CD4-positive, alpha-beta T cell treated with Interferon alpha-2 for 1 hour (primary cell): ENCODE data around the gene ZFP36L2.
A peak's percentile ranks its signal among the peaks of the same experiment; 100 is the strongest.

Source experiments
- DNase-seq, 2 donors: peaks; one replicate each; pipeline ENCODE4 v3.0.0-alpha.2; 2020 to 2022

Gene ZFP36L2

GRCh38 chr2:43226558-43226954, at the start of gene ZFP36L2:
TSS of gene ZFP36L2 (minus strand) at chr2:43226606. CDS start at chr2:43226315, 291 bp downstream.
- peak; percentile 96 to 97 for DNase-seq

GRCh38 chr2:43274721-43275120, 48.3 kb upstream of the ZFP36L2 start:
- DNase-seq: no peak

- DNase-seq: no peak
Measured at GRCh38 chr2:43274055-43274454, 47.6 kb upstream of the ZFP36L2 start.

DNA sequence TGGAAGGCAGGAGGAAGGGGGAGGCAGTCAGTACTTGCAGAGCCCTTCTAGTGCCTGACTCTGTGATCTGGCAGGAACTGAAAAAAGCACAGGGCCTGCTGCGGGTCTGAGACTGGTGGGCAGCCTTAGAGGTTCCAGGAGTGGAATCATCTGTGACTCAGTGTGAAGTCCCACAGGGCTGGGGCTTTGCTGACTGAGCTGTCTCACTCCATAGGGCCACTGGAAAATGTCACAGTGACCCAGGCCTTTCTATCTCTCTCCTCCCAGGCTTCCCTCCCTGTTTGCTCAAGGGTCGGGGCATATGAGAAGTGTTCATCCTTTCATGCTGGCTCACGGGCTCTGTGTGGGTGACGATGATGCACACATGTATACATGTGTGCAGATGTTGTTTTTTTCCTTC, 47.1 kb upstream of the ZFP36L2 start:
- DNase-seq: no peak

GRCh38 chr2:43270930-43271615, 44.7 kb upstream of the ZFP36L2 start:
- DNase-seq: no peak

DNA sequence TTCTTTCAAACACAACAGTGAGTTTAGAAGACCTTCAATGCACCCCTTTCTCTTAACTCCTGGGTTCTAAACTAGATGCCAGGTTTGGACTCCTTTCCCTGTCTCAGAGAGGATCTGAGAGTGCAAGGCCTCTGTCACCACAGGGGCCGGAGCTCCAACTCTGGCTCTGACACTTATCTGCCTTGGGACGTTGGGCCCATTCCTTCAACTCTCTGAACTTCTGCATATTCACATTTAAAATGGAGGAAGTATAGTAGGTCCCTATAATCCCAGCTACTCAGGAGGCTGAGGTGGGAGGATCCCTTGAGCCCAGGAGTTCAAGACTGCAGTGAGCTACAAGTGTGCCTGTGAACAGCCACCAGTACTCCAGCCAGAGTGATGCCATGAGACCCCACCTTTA, 44.1 kb upstream of the ZFP36L2 start:
- no peak for DNase-seq

DNA sequence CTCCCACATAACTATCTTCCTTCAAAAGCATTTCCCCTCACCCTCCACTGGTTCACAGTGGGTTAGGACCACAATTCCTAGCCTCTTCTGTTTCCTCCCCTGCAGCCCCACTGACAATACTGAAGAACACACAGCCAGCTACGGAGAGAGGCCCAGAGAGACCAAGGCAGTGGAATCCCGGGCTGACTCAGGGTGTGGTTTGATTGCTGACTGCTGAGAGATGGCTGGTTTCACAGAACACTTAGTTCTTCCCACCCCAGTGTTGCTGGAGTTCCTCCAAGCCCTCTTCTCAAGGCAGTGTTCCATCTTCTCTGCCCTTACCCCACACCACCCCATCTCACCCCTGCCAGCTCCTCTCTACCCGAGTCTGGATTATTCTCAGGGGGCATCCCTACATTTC, 43.3 kb upstream of the ZFP36L2 start:
- no peak for DNase-seq

DNA sequence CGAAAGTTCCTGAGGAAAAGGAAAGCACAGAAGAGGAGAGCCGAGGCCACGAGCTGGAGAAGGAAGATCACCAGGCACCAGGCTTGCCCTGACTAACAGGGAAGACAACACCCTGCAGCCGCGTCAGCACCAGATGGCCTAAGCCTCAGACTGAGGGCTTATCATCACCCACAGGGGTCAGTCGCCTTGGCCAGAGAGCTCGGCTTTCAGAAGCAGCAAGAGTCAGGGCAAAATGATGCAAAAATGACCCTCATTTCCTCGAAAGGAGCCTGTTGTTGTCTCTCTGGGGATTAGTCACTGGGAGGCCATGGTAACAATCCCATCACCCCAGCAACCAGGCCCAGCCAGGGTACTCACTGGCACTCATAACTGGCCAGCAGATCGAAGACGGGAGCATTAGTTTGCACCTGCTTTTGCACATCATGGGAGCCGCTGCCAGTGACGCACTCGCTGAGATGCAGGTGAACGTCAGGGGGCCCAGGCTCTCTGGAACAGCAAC, 42.7 kb upstream of the ZFP36L2 start:
- peak in 1 of 2 donors; percentile 46 for DNase-seq

GRCh38 chr2:43268066-43268953, 41.9 kb upstream of the ZFP36L2 start:
- no peak for DNase-seq

DNA sequence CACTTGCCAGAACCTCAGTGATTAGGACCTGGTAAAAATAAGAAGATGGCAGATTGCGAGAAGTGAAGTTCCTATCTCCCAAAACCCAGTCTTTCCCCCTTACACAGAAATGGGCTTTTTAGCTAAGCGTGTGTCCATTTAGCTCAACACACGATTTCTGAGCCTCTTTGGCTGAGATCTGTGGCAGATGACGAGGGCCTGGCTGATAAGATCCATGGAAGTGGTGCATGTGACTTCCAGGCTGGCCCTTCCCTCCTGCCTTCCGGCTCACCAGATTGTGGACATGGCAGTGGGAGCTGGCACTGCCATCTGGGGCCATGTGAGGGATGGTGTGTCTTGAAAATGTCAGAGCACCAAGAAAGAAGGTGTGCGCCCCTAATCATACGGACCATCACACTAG, 41.0 kb upstream of the ZFP36L2 start:
- DNase-seq: no peak

GRCh38 chr2:43266711-43267111, 40.3 kb upstream of the ZFP36L2 start:
- DNase-seq: peak in 1 of 2 donors; percentile 18

DNA sequence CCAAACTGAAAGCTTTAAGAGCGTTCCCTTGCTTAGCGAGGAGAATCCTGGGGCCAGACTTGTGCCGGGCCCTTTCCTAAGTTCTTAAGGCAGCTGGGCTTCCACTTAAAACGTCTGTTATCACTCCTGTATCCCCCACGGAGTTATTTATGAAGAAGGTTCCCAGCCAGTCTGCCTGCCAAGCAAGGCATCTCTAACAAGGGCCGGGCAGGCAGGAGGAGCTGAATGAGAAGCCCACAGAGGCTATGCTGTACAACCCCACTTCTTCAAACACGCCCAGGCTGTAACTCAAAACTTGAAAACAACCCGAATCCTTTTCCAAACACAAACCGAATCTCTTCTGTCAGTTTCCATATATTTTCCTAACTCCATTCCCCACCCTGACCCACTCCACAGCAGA, 39.0 kb upstream of the ZFP36L2 start:
- DNase-seq: no peak

GRCh38 chr2:43265001-43265400, 38.6 kb upstream of the ZFP36L2 start:
- DNase-seq: no peak

GRCh38 chr2:43262951-43263350, 36.5 kb upstream of the ZFP36L2 start:
- DNase-seq: no peak

GRCh38 chr2:43262239-43262638, 35.8 kb upstream of the ZFP36L2 start:
- DNase-seq: no peak

DNA sequence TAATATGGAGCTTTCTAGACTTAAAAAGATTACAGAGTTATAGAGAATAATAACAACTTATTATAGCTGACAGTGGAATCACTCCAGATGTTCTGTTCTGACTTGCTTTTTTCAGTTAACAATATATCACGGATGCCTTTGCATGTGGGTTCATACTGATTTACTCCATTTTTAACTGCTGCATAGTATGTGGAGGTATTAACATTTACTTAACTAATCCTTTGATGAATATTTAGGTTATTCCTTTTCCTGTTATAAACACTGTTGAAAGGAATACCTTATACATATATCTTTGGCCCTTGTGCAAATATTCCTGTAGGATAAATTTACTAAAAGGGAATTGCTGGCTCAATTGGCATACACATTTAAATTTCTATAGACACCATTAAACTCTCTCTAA, 33.1 kb upstream of the ZFP36L2 start:
- no peak for DNase-seq

DNA sequence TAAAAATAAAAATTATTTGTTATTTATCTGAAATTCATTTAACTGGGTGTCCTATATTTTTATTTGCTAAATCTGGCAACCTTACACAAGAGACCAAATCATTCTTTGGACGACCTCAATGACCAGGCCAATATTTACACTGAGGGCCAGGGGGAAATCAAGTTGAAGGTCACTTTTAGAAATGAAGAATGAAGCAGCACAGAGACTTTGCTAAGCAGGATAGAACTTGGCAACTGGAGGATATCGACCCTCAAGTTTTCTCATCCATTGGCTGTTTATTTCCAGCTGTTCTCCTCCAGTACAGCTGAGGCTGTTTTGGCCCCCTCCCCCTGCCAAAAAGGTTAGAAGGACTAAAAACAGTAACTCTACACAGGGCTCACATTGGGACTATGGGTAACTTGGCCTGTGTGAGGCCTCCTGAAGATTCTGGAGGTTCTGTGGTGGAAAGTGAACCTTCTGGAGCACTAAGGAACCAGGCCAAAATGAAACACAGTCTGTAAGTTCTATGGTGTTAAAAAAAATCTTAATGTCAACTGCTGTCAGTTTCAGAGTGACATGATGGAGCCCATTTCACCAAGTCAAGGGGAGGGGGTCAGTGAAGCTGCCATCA, 32.2 kb upstream of the ZFP36L2 start:
- no peak for DNase-seq

- no peak for DNase-seq
Measured at GRCh38 chr2:43255296-43255910, 29.0 kb upstream of the ZFP36L2 start.

DNA sequence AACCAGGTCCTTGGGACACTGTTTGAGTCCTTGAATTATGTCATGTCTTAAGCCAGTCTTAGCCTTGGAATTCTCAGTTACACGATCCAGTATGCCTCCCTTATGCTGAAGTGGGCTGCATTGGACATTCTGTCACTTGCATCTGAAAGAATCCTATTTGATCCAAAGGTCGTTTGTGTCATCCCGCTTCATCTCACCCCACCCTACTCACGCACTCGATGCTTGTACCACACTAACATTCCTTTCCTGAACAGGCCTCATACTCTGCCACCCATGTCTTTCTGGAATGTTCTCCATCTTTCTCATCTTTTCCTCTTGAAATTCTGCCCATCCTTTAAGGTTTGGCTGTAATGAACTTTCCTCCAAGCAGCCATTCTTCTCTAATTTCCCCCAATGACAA, 27.9 kb upstream of the ZFP36L2 start:
- DNase-seq: no peak

- no peak for DNase-seq
Measured at GRCh38 chr2:43251171-43251731, 24.8 kb upstream of the ZFP36L2 start.

DNA sequence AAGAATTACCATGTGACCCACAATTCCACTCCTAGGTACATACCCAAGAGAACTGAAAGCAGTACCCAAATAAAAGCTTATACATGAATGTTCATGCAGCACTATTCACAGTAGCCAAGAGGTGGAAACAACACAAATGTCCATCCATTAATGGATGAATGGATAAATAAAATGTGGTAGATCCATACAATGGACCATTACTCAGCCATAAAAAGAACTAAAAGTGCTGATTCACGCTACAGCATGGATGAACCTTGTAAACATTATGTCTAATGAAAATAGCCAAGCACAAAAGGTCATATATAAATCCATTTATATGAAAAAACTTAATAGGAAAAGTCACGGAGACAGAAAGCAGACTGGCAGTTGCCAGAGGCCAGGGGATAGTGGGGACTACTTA, 23.6 kb upstream of the ZFP36L2 start:
- DNase-seq: no peak

DNA sequence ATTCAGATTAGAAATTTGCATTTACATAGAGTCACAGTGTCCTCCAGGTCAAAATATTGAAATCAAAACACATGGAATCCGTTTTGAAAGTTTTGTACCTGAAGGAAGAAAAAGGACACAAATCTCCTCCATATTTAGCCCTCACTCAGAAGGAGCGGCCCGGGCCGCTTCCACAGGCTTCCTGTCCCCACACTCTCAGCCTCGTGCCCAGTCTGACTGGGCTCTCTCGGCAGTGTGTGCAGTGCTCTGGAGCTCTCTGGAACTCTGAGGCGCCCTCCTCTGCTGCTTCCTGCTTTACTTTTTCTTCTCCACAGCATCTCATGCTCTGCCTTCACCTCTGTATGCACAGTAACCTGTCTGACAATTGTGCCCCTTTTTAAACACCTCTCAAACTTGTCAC, 22.2 kb upstream of the ZFP36L2 start:
- DNase-seq: no peak

DNA sequence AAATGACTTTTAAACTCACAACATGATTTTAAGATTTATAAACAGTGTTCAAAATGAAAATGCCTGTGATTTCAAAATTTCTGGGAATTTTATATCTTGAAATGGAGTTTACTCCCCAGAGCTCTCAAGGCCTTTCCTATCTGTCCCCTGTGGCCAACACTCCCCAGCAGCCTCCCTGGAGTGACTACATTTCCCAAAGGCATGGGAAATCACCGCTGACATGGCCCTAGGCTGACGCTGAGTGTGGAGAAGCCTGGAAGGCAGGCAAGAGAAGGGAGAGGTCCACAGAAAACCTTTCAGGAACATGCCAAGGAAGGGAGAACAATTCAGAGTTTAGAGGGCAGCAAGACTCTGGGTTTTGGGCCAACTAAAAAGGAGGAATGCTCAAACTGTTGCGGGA, 20.2 kb upstream of the ZFP36L2 start:
- DNase-seq: no peak
